ENCODE results near the gene SBF2.

Gene SBF2

GRCh38 chr11:10108915-10109680, 184.9 kb downstream of the SBF2 start:
- TF ChIP-seq, protein P1, sequence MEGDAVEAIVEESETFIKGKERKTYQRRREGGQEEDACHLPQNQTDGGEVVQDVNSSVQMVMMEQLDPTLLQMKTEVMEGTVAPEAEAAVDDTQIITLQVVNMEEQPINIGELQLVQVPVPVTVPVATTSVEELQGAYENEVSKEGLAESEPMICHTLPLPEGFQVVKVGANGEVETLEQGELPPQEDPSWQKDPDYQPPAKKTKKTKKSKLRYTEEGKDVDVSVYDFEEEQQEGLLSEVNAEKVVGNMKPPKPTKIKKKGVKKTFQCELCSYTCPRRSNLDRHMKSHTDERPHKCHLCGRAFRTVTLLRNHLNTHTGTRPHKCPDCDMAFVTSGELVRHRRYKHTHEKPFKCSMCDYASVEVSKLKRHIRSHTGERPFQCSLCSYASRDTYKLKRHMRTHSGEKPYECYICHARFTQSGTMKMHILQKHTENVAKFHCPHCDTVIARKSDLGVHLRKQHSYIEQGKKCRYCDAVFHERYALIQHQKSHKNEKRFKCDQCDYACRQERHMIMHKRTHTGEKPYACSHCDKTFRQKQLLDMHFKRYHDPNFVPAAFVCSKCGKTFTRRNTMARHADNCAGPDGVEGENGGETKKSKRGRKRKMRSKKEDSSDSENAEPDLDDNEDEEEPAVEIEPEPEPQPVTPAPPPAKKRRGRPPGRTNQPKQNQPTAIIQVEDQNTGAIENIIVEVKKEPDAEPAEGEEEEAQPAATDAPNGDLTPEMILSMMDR (IDR thresholded peaks at IDR 0.05; ENCODE audit: low read depth, low read length): no peak
- no peak for TF ChIP-seq EZH2phosphoT487 (IDR thresholded peaks at IDR 0.05; ENCODE audit: low read depth)

GRCh38 chr11:10107497-10107896, 186.5 kb downstream of the SBF2 start:
- Histone ChIP-seq H3K4me3 (ENCODE audit: low read length) (no peak overlapping the region), H4K20me1 (ENCODE audit: insufficient read depth, low read length) (no peaks in the 10 kb centered on the region), H3K4me2 (ENCODE audit: low read length) (no peak overlapping the region), H3K4me1 (ENCODE audit: low read length) (no peaks in the 10 kb centered on the region), H3K9ac (ENCODE audit: low read length) (no peak overlapping the region), H2AFZ (ENCODE audit: low read depth, low read length) (no peak overlapping the region), H3K79me2 (ENCODE audit: low read length) (no peaks in the 10 kb centered on the region), H3K27ac (ENCODE audit: low read length) (no peak overlapping the region), H3K27me3 (ENCODE audit: low read depth, low read length) (no peaks in the 10 kb centered on the region), H3K36me3 (replicated peaks; ENCODE audit: low read depth, low read length) (no peaks in the 10 kb centered on the region), H3K9me3 (ENCODE audit: insufficient read depth, low read length) (no peaks in the 10 kb centered on the region)
- TF ChIP-seq, protein P1 (IDR thresholded peaks at IDR 0.05; ENCODE audit: low read depth, low read length): no peak
- TF ChIP-seq EZH2phosphoT487 (IDR thresholded peaks at IDR 0.05; ENCODE audit: low read depth): no peak

More at GRCh38 chr11:10108915-10109680, 184.9 kb downstream of the SBF2 start:
- H3K27ac ChIP-seq (ENCODE audit: low read length): no peak overlapping the region
- no peaks in the 10 kb centered on the region for H3K9me3 ChIP-seq (ENCODE audit: insufficient read depth, low read length)
- H3K4me2 ChIP-seq (ENCODE audit: low read length): no peak overlapping the region
- no peaks in the 10 kb centered on the region for H3K4me1 ChIP-seq (ENCODE audit: low read length)
- H2AFZ ChIP-seq (ENCODE audit: low read depth, low read length): no peak overlapping the region
- no peak overlapping the region for H3K4me3 ChIP-seq (ENCODE audit: low read length)
- H3K36me3 ChIP-seq (replicated peaks; ENCODE audit: low read depth, low read length): no peaks in the 10 kb centered on the region
- no peaks in the 10 kb centered on the region for H3K79me2 ChIP-seq (ENCODE audit: low read length)
- H4K20me1 ChIP-seq (ENCODE audit: insufficient read depth, low read length): no peaks in the 10 kb centered on the region
- H3K9ac ChIP-seq (ENCODE audit: low read length): no peak overlapping the region
- no peaks in the 10 kb centered on the region for H3K27me3 ChIP-seq (ENCODE audit: low read depth, low read length)

DNA sequence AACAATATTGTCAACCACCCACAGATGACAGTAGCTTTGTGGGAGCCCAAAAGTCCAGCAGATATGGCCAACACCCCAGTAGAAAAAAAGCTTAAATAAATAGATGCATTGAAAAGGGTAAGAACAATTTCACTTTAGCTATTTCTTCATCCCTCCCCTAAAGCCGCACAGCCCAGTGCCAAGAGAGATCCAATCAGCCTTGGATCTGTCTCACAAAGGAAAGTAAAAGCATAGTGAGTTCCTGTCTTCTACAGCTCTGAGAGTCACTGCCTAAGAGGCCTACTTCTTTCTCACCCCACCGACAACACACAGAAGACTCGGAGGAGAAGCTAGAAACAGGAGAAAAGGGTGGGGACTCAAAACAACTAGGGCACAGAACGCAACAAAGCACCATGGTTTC, 196.4 kb downstream of the SBF2 start:
- Histone ChIP-seq H3K4me3 (ENCODE audit: low read length) (no peak overlapping the region), H3K27ac (ENCODE audit: low read length) (no peak overlapping the region), H3K79me2 (ENCODE audit: low read length) (no peaks in the 10 kb centered on the region), H4K20me1 (ENCODE audit: insufficient read depth, low read length) (no peaks in the 10 kb centered on the region), H3K4me1 (ENCODE audit: low read length) (no peaks in the 10 kb centered on the region), H3K36me3 (replicated peaks; ENCODE audit: low read depth, low read length) (peaks cover 5% of the 10 kb centered on the region), H3K27me3 (ENCODE audit: low read depth, low read length) (no peaks in the 10 kb centered on the region), H3K4me2 (ENCODE audit: low read length) (no peak overlapping the region), H3K9ac (ENCODE audit: low read length) (no peak overlapping the region), H3K9me3 (ENCODE audit: insufficient read depth, low read length) (0 out of 2 replicates have a peak, but pooled peaks cover 14% of the 10 kb centered on the region), H2AFZ (ENCODE audit: low read depth, low read length) (no peak overlapping the region)
- TF ChIP-seq EZH2phosphoT487 (IDR thresholded peaks at IDR 0.05; ENCODE audit: low read depth): no peak
- TF ChIP-seq, protein P1 (IDR thresholded peaks at IDR 0.05; ENCODE audit: low read depth, low read length): no peak

DNA sequence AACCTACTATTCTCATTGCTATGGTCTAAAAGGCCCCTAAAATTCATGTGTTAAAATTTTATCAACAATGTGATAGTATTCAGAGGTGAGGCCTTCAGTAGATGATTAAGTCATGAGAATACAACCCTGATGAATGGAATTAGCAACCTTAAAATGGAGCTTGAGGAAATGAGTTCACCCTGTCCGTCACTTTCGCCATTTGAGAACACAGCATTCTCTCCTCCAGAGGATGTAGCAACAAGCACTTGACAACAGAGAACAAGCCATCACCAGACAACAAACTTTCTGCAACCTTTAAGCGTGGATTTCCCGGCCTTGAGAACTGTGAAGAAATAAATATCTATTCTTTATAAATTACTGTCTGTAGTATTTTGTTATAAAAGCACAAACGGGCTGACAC, 197.0 kb downstream of the SBF2 start:
- TF ChIP-seq EZH2phosphoT487 (IDR thresholded peaks at IDR 0.05; ENCODE audit: low read depth): no peak
- TF ChIP-seq, protein P1 (IDR thresholded peaks at IDR 0.05; ENCODE audit: low read depth, low read length): no peak
- Histone ChIP-seq H3K4me3 (ENCODE audit: low read length) (no peak overlapping the region), H3K9ac (ENCODE audit: low read length) (no peak overlapping the region), H3K79me2 (ENCODE audit: low read length) (no peaks in the 10 kb centered on the region), H3K27ac (ENCODE audit: low read length) (no peak overlapping the region), H3K4me1 (ENCODE audit: low read length) (no peaks in the 10 kb centered on the region), H2AFZ (ENCODE audit: low read depth, low read length) (no peak overlapping the region), H3K4me2 (ENCODE audit: low read length) (no peak overlapping the region), H3K36me3 (replicated peaks; ENCODE audit: low read depth, low read length) (peaks cover 5% of the 10 kb centered on the region), H3K9me3 (ENCODE audit: insufficient read depth, low read length) (0 out of 2 replicates have a peak, but pooled peaks cover 14% of the 10 kb centered on the region), H4K20me1 (ENCODE audit: insufficient read depth, low read length) (no peaks in the 10 kb centered on the region), H3K27me3 (ENCODE audit: low read depth, low read length) (no peaks in the 10 kb centered on the region)
